Measurements from ENCODE around the gene KCND3. TPM values are rescaled to one million over a fixed set of nuclear protein-coding genes. Genes with fewer than 3 reads are reported as not detected.

Gene KCND3
- total RNA-seq, 1 donor from 2014 or later: 0.03 TPM

DNA sequence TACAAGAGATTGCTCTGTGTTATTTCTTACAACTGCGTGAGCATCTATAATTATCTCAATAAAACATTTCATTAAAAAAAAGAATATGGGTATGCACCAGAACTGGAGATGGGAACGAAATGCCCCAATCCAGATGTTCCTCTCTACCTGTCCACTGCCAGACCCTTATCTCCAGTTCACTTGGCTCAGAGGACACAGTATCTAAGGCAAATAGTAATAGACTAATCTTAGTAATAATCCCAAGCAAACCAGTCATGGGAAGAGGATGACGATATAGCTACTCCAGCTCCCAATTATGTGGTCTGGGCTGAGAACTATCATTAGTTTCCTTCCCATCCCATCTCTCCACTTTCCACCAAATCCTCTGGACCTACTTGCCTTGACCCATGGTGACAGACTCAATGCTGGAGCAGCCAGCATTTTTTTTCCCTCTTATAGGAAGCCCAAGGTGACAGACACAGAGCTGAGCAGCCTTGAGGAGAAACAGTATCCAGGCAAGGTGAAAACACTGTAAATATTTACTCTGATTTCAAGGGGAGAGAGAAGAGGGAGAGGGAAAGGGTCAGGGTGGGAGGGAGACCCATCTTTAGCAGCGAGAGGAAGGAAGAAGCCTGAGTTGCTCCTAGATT, 205.1 kb downstream of the KCND3 start:
- DNase-seq (ENCODE audit: low read depth): no peak

DNA sequence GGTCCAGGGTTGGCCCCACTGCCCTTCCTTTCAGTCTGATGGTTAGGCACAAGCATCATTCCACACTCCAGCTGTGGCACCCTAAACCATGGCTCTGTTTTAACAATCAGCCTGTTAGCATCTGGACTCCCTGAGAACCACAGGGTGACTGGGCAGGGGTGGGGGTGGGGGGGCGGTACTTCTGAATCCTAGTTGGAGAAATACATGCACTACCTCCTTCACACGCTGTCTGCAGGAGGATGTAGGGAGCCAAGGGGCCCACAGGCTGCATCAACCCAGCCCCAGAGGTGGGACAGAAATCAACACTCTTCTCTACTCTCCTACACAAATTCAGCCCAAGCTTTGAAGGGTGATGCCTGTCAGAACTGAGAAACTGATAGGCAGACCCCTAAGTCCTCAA, 209.9 kb downstream of the KCND3 start:
- DNase-seq (ENCODE audit: low read depth): no peak

DNA sequence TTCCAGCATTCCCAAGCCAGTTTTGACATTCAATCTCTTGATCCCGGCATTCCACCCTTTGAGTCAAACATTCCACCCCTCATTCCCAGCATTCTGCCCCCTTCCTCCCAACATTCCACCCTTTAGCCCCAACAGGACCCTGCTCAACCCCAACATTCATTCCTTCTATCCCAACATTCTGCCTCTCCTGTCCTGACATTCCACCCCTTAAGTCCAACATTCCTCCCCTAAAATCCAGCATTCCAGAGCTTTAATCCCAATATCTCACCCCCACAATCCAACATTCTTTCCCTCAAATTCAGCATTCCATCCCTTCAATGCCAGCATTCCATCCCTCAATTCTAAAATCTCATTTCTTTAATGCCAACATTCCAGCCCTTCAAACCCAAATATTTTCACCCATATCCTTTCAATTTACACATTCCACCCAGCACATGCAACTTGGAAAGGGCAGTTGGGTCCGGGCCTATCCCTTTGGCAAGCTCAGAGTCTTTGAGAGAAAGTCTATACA, 210.9 kb downstream of the KCND3 start:
- no peak for DNase-seq (ENCODE audit: low read depth)

DNA sequence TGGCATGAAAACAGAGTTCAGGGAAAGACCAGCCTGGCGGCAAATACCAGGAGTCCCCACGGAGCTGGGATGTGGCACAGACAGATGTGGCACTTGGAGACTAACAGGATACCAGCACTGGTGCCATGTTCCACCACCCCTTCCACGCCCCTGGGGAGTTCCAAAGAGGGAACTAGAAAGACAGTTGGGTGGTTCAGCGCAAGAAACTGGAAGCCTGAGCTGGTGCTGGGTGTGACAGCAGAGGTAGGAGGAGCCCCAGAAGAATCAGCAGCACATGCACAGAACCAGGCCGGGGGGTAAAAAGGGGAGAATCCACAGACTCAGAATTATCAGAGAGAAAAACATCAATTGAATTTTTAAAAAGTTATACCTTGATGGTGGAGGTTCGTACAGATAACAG, 211.4 kb downstream of the KCND3 start:
- DNase-seq (ENCODE audit: low read depth): no peak

DNA sequence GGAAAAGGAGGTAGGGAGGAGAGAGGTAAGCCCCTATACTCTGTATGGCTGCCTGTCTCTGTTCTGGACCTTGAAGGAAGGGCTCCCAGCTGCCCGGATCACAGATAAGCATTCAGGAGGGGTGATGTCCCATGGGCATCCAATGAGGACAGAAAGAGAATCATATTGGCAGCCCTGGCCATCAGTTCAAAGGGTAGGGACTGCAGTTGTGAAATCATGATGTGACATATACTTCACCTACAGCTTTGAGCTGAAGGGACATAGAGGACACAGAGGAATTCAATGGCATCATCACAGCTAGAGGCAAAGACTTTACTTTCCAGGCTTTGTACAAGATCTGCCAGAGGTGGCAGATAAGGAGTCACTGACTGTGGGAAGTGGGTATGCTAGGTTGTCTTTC, 212.2 kb downstream of the KCND3 start:
- no peak for DNase-seq (ENCODE audit: low read depth)

DNA sequence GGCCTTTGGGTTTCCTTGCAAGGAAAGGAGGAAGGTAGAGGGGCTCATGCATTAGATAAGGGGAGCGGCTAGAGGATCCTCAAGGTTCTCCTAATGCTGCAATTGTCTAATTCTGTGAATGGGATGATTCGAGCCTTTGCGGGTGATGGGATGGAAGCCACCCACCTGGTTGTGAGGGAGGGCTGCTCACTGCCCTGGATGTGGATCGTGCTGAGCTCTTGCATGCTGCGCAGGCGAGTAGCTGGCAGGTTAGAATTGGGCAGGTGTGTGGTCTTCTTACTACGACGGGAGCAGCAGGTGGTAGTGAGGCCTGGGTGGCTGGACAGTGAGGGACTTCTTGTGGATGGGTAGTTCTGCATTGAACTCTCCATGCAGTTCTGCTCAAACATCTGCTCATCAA, 212.6 kb downstream of the KCND3 start:
- no peak for DNase-seq (ENCODE audit: low read depth)

DNA sequence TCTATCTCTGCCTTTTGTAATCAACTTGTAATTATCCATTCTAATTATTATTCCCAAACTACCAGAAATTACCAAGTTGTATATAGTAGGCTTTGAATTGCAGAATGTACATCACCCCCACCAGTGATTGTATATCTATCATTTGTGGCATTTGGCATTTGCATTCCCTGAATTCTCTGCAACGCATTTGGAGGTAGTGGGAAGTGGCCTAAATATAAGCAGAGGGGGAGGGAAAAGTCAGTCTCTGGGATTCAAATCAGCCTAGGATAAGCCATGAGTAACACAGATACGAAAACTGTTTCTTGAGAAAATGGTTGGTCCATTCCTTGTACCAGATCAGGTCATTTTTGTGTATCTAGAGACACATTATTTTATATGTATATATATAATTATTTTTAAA, 213.1 kb downstream of the KCND3 start:
- DNase-seq (ENCODE audit: low read depth): no peak

DNA sequence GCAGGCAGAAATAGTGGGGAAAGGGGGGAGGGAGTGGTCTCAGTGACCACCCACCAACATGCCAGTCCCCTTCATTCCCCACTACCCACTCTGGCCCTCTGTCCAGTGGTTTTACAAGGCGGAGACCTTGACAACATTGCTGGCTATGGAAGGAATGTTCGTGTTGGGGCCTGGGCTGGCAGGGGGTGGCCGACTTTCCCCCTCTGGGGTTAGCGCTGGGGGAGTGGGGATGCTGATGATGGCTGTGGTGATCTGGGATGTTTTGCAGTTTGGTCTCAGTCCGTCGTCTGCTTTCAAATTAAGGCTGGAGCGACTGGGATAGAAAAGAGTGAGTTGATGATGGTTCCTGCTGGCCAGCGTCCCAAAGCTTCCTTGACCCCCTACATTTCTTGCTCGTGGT, 213.5 kb downstream of the KCND3 start:
- no peak for DNase-seq (ENCODE audit: low read depth)

DNA sequence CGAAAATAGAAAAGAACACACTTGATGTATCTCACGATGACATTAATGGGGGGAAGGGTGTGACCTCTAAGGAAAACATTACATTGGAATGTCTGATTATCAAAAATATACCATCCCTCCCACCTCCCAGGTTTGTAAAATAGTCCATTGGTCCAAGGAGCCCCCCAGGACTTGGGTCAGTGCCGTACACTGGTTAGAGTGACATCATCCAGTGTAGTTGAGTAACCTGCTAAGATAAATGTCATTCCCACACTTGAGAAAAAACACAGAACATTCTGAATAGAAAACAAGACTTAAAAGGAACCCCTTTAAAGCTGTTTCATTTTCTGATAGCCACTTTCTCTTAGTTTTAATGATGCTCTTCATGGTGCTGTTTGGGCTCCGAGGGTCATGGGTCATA, 218.6 kb downstream of the KCND3 start:
- no peak for DNase-seq (ENCODE audit: low read depth)

DNA sequence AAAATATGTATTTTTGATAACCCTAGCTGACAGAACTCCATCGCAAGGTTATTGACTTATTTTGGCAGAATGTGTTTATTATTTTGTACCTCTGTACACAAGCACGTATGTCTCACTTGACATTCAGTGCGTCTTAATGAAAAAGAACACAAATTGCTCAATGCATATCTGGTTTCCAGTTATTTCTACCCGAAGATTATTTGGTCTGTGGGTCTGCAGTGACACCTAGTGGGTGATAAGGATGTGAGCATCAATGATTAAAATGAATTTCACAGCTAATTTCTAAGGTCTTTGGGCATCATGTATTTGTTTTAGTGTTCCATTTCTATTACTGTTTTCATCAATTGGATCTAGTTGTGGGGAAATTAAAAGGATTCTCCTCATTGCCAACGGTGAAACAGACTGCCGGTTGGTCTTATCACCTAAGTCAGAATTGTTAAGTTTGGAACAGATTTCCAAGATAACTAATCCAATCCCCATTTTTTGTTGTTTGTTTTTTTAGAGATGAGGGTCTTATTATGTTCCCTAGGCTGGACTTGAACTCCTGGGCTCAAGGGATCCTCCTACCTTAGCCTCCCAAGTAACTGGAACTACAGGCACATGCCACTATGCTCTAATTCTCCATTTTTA, 219.8 kb downstream of the KCND3 start:
- DNase-seq (ENCODE audit: low read depth): peak; percentile 75

DNA sequence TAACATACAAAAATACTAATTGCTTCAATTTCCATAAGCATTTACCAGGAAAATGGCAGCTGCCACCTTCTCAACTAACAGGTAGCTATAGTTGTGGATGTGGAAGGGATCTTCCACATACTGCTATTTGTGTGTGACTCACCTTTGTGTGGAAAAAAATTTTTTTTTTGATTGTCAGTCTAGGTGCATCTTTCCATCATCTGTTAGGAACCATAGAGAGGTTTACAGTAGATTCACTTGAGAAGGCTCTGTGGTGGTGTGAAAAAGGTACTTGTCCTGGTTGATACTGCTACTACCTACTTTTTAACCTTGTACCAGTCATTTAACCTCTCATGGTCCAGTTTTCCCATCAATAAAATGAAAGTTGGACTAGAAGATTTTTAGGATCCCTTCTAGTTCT, 220.8 kb downstream of the KCND3 start:
- no peak for DNase-seq (ENCODE audit: low read depth)

DNA sequence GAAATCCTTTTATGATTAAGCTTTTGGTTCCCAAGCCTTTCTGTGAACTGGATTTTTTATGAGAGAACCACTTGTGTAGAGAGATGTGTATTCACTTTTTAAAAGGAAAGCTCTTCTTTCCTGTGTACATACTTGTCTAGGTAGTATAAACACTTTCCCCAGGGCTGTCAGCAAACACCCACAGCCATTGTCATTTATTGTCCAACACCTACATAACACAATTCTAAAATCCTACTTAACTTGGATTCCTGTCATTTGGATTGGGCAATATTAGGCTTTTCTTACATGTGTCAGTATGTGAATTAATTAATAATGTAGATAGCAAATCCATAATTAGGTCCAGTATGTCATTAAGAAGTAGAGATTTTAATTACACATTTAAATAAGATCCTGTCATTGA, 221.4 kb downstream of the KCND3 start:
- no peak for DNase-seq (ENCODE audit: low read depth)

DNA sequence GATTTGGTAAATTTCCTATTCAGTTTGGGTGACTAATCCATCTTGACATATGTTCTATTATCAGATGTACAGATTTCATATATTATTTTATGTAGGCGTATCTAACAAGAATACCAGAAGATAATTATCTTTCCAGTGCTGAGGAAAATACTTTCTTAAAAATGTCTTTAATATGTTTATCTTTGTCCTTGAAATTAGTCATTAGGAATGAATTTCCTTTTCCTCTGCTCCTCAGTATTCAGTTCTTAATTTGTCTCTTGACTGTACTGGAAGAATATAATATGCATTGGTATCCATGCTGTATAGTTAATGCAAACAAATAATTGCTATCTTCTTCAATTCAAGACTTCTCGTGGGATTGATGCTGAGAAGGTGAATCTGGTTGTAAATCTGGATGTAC, 227.1 kb downstream of the KCND3 start:
- DNase-seq (ENCODE audit: low read depth): no peak

DNA sequence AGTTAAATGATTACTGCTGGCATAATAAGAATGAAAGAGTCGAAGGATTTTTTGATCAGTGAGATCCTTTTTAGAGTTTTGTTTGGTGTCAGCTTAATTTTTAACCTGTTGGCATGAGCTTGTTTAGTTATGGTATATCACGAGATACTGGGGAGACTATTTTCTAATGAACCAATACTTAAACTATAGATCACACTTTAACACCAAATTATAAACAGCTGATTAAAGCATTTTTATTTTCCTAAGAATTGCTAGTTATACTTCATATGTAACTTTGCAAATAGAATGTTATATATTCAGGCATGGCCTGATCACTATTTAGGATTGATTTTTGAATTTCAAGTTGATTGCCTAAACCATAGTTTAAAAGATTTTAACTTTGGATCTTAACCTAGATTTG, 227.8 kb downstream of the KCND3 start:
- DNase-seq (ENCODE audit: low read depth): no peak

DNA sequence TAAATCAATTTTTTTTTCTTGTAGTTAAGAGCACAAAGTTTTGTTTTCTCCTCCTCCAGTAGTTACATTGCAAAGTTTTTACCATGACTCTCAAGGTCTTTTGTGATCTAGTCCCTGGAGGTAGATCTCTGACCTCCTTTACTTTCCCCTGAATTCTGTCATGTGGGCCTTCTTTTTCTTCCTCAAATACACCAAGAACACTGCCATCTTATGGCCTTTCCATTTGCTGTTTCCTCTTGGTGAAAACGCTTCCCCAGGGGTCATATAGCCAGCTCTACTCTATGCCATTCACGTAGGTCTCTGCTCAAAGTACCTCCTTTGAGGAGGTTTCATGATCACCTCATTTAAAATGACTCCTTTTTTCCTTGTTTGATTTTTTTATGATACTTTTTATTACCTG, 231.1 kb downstream of the KCND3 start:
- DNase-seq (ENCODE audit: low read depth): no peak

DNA sequence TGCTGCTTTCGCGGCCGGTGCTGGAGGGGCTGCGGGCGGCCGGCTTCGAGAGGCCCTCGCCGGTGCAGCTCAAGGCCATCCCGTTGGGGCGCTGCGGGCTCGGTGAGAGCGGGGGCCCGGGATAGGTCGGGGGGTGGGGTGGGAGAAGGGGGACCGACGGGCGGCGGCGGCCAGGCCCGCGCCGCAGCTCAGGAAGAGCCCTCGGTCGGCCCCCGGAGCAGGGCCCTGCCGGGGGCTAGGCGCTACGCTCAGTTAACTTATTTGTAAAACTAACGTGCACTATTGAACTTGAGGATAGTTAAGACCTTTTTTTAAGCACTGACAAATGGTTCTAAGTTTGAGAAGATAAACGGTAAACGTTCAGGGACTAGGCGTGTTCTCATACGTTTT, 233.3 kb downstream of the KCND3 start:
- no peak for DNase-seq (ENCODE audit: low read depth)

DNA sequence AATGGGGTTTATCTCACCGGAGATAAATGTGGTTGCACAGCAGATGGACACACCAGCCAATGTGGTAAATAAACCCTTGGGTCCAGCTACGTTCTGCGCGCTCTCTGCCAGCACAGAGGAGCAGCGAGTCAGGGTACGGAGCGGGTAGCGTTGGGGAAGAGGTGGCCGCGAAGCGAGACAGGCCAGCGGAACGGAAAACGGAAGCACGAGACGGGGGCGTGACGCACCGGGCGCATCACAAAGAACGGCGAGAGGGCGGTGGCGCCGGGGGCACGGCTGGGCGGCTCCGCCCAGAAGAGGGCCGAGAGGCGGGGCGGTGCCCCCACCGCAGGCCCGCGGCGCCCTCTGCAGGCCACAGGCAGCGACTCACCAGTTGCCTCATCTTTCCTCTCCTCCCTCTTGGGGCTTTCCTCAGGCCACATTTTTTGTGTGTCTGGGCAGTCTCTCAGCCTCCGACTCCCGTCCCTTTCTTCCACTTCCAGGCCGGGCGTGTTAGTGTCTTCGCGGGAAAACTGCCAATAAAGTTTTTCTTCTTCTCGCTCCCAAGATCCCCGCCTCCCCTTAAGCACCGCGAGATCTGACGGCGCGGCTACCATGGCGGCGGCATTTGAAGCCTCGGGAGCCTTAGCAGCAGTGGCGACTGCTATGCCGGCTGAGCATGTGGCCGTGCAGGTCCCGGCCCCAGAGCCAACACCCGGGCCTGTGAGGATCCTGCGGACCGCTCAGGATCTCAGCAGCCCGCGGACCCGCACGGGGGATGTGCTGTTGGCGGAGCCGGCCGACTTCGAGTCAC, 233.9 kb downstream of the KCND3 start, which contains the start of gene DDX20:
TSS of gene DDX20 (plus strand) at position 571 of the 793 bp plus-strand sequence. CDS start at position 595, 24 bp downstream.
- peak; percentile 97 for DNase-seq (ENCODE audit: low read depth)

DNA sequence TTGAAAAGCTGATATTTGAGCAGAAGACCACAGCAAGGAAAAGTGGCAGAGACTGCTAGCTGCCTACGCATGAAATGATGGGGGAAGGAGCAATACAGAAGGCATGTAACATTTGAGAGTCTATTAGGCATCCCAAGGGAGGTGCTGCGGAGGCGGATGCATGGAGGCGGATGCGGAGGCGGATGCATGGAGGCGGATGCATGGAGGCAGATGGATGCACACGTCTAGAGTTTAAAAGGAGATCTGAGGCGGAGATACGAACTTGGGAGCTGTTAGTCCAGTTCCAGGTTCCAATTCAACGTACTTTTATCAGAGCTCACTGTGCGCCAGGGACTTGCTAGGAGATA, 234.5 kb downstream of the KCND3 start:
- no peak for DNase-seq (ENCODE audit: low read depth)

DNA sequence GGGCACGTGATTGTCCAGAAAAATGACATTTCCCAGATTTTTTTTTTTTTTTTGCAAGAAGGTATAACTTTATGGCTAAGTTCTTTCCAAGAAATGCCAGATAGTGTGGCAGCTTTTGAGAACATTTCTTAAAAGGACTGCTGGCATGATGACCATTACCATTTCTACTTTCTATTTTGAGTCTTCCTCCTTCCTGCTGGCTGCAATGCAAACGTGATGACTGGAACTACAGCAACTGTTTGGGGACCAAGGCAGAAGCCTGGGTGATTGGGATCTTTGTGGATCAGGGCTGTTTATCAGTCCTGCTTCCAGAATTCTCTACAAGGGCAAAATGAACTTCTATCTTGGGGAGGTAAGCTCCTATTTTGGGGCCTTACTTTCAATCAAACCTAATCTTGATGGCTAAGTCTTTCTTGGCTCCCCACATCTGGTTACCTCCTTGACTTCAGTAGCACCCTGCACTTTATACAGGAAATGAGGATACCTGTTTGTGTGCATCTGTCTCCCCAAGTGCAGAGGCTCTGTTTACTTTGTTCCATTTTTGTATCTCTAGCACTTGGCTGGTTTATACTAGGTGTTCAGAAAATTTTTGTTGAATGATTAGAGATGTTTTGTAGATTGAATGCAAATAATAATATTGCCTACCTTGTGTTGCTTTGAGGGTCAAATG, 237.4 kb downstream of the KCND3 start:
- DNase-seq (ENCODE audit: low read depth): no peak

DNA sequence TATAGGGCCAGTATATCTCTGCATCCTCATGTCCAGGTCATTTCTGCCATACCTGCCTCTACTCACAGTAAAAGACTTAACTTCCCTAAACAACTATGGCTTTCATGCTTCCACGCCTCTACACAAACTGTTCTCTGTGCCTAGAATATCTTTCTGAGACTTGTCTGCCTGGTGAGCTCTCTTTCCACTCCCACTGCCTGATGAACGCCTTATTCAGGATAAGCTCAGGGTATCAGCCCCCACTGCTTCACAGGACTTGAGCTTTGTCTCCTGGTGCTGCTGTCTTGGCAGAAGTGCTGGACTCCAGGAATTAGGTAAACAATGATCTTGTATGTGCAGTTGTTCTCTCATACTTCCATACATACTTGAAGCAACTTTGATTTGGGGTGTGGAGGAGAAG, 238.6 kb downstream of the KCND3 start:
- DNase-seq (ENCODE audit: low read depth): no peak

DNA sequence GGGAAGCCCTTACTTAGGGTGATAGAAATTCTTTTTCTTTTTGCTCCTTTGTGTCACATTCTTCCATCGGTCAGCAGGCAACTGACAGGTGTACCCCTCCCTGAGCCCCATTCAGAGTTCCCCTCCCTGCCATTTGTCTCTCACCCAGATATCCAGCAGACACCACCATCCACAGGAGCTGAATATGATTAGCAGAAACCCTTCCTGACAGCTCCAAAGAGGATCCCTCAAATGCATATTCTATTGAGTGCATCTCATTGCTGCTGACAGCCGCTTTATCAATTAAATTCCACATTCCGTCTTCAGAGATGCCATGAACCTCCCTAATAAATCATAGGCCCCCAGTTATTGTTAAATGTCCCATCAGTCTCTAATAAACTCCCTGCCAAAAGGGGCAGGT, 239.8 kb downstream of the KCND3 start:
- no peak for DNase-seq (ENCODE audit: low read depth)

DNA sequence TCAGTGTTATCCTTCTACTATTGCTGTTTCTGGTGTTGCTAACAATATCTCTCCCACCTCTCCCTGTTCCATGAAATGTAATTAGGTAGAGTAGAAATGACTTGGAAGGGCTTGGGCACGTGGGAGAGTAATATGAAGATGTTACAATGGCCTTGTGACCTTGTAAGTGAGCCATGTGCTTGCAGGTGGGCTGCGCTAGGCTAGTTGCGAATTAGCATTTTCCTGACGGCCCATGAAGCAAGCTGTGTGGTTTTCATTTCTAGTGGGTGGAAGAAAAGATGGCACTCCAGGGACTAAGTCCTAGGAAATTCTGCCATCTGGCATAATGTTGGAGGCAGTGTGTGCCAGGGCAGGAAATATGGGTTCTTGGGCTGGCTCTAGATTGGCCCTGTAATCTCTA, 241.5 kb downstream of the KCND3 start:
- DNase-seq (ENCODE audit: low read depth): no peak

Measured in myocyte (in vitro differentiated cells).